WTC11 (cell line): Measurements from ENCODE around the gene LRRC72. TPM values are rescaled to one million over a fixed set of nuclear protein-coding genes. Genes with fewer than 3 reads are reported as not detected.
"Not testable (repeated sequence)": the region's sequence is repeated elsewhere in the genome, so short reads cannot be mapped to it uniquely, and the experiment has no call there.

Experiments
- ATAC-seq: fragments of 200-7000 bp; cut with Tn5 transposase; 2 replicates; pipeline ENCODE4 v1.10.0; 2021; ENCODE audit warnings: mild to moderate bottlenecking, moderate library complexity
- CTCF ChIA-PET: fragments of 300-600 bp; sonication (Branson Sonifier 250); formaldehyde crosslinking; loops from one replicate; lab custom pipeline; 2021; ENCODE audit warnings: antibody characterized with exemption; lab: Charles Lee
- POLR2A ChIA-PET: fragments of 350-600 bp; sonication (Branson Sonifier 250); formaldehyde crosslinking; loops from one replicate; lab custom pipeline; 2021; ENCODE audit warnings: antibody characterized with exemption; lab: Charles Lee
- DNase-seq: peaks from one replicate; pipeline ENCODE4 v3.0.0; 2021; ENCODE audit warnings: low spot score
- H3K27ac Mint-ChIP-seq: 2 replicates; pipeline ENCODE4 v1.8.0; 2021; ENCODE audit warnings: mixed read lengths
- H3K27me3 Mint-ChIP-seq: 2 replicates; pipeline ENCODE4 v1.8.0; 2021; ENCODE audit warnings: low read depth, mild to moderate bottlenecking, moderate library complexity, mixed read lengths
- H3K36me3 Mint-ChIP-seq: 2 replicates; pipeline ENCODE4 v1.8.0; 2021; ENCODE audit warnings: mixed read lengths
- H3K4me1 Mint-ChIP-seq: 2 replicates; pipeline ENCODE4 v1.8.0; 2022; ENCODE audit warnings: mixed read lengths
- H3K4me3 Mint-ChIP-seq: 2 replicates; pipeline ENCODE4 v1.8.0; 2021; ENCODE audit warnings: mild to moderate bottlenecking, moderate library complexity, mixed read lengths
- H3K9me3 Mint-ChIP-seq: 2 replicates; pipeline ENCODE4 v1.8.0; 2021; ENCODE audit warnings: mixed read lengths
- ATF1 ChIP-seq: sonication (generic); formaldehyde crosslinking; IDR thresholded peaks from 2 replicates; pipeline ENCODE4 v1.8.1; 2023; ENCODE audit warnings: mild to moderate bottlenecking, moderate library complexity, missing genetic modification reagents
- ERG ChIP-seq: fragments of 250-450 bp; sonication (Bioruptor Pico); IDR thresholded peaks from 2 replicates; pipeline ENCODE4 v1.8.0; 2021; ENCODE audit warnings: mild to moderate bottlenecking
- ESRRA ChIP-seq: sonication (generic); formaldehyde crosslinking; IDR thresholded peaks from 2 replicates; pipeline ENCODE4 v1.8.1; 2022; ENCODE audit warnings: mild to moderate bottlenecking, missing genetic modification reagents, borderline replicate concordance
- FOXJ3 ChIP-seq: sonication (generic); formaldehyde crosslinking; IDR thresholded peaks from 2 replicates; pipeline ENCODE4 v1.9.0; 2021; ENCODE audit warnings: missing genetic modification reagents, mild to moderate bottlenecking, borderline replicate concordance
- HMGA2 ChIP-seq: fragments of 250-450 bp; sonication (Bioruptor Pico); IDR thresholded peaks from 2 replicates; pipeline ENCODE4 v1.4.0; 2021; ENCODE audit warnings: mild to moderate bottlenecking, moderate library complexity
- IRF2 ChIP-seq: sonication (generic); formaldehyde crosslinking; IDR thresholded peaks from 2 replicates; pipeline ENCODE4 v1.8.0; 2022; ENCODE audit warnings: low read depth, missing genetic modification reagents, borderline replicate concordance
- KAT7 ChIP-seq: sonication (generic); formaldehyde crosslinking; IDR thresholded peaks from 2 replicates; pipeline ENCODE4 v1.8.1; 2023; ENCODE audit warnings: missing genetic modification reagents, mild to moderate bottlenecking, borderline replicate concordance
- NFATC4 ChIP-seq: fragments of 250-450 bp; sonication (Bioruptor Pico); IDR thresholded peaks from 2 replicates; pipeline ENCODE4 v1.9.0; 2021; ENCODE audit warnings: mild to moderate bottlenecking
- RELA ChIP-seq: sonication (generic); formaldehyde crosslinking; IDR thresholded peaks from 2 replicates; pipeline ENCODE4 v1.8.1; 2022; ENCODE audit warnings: missing genetic modification reagents, mild to moderate bottlenecking, borderline replicate concordance
- RORB ChIP-seq: fragments of 250-450 bp; sonication (Bioruptor Pico); IDR thresholded peaks from 2 replicates; pipeline ENCODE4 v1.9.0; 2021; ENCODE audit warnings: mild to moderate bottlenecking
- SMAD4 ChIP-seq: sonication (generic); formaldehyde crosslinking; IDR thresholded peaks from 2 replicates; pipeline ENCODE4 v1.8.0; 2022; ENCODE audit warnings: mild to moderate bottlenecking, missing genetic modification reagents
- SP1 ChIP-seq: sonication (generic); formaldehyde crosslinking; conservative IDR thresholded peaks from 2 replicates; pipeline ENCODE4 v1.8.1; 2022; ENCODE audit warnings: missing genetic modification reagents
- TP53 ChIP-seq: sonication (generic); formaldehyde crosslinking; IDR thresholded peaks from 2 replicates; pipeline ENCODE4 v1.8.1; 2023; ENCODE audit warnings: mild to moderate bottlenecking, missing genetic modification reagents
- USF2 ChIP-seq: sonication (generic); formaldehyde crosslinking; IDR thresholded peaks from 2 replicates; pipeline ENCODE4 v1.8.1; 2023; ENCODE audit warnings: mild to moderate bottlenecking, missing genetic modification reagents, moderate library complexity
- ZBTB21 ChIP-seq: sonication (generic); formaldehyde crosslinking; IDR thresholded peaks from 2 replicates; pipeline ENCODE4 v1.8.1; 2023; ENCODE audit warnings: mild to moderate bottlenecking, missing genetic modification reagents, borderline replicate concordance
- ZNF121 ChIP-seq: sonication (generic); formaldehyde crosslinking; IDR thresholded peaks from 2 replicates; pipeline ENCODE4 v1.8.0; 2023; ENCODE audit warnings: missing genetic modification reagents
- ZNF396 ChIP-seq: fragments of 250-450 bp; sonication (Bioruptor Pico); IDR thresholded peaks from 2 replicates; pipeline ENCODE4 v1.8.0; 2021; ENCODE audit warnings: mild to moderate bottlenecking, moderate library complexity, borderline replicate concordance
- ZNF416 ChIP-seq: fragments of 250-450 bp; sonication (Bioruptor Pico); IDR thresholded peaks from 2 replicates; pipeline ENCODE4 v1.9.0; 2021; ENCODE audit warnings: mild to moderate bottlenecking, inconsistent platforms
- ZNF671 ChIP-seq: fragments of 250-450 bp; sonication (Bioruptor Pico); IDR thresholded peaks from 2 replicates; pipeline ENCODE4 v1.8.0; 2021; ENCODE audit warnings: mild to moderate bottlenecking
- total RNA-seq: library from RNA; stranded (reverse); gene quantifications from 3 replicates; pipeline ENCODE4 v1.2.3, GENCODE V29; 2021
- TF ChIP-seq, protein P1 (sequence below): fragments of 200-600 bp; IDR thresholded peaks from 2 replicates; pipeline ENCODE4 v1.8.0; 2022; ENCODE audit warnings: antibody characterized with exemption
- TF ChIP-seq, protein P2 (sequence below): fragments of 250-450 bp; sonication (Bioruptor Pico); IDR thresholded peaks from 2 replicates; pipeline ENCODE4 v1.9.0; 2021; ENCODE audit warnings: moderate library complexity, mild to moderate bottlenecking, inconsistent platforms, borderline replicate concordance
- TF ChIP-seq, protein P3 (sequence below): sonication (generic); formaldehyde crosslinking; IDR thresholded peaks from 2 replicates; pipeline ENCODE4 v1.8.0; 2023; ENCODE audit warnings: mild to moderate bottlenecking, missing genetic modification reagents
- TF ChIP-seq, protein P4 (sequence below): sonication (generic); formaldehyde crosslinking; IDR thresholded peaks from 2 replicates; pipeline ENCODE4 v1.8.1; 2022; ENCODE audit warnings: mild to moderate bottlenecking, moderate library complexity, missing genetic modification reagents

Gene LRRC72
- total RNA-seq, 1 experiment from 2014 or later, result not detected

GRCh38 chr7:16535500-16535899 lies 8.9 kb downstream of the LRRC72 start:
- peaks cover 14% of the 10 kb centered on the region for H3K9me3 Mint-ChIP-seq
- ChIA-PET POLR2A (no interaction called here), CTCF (no interaction called here)
- ATAC-seq (no peak), DNase-seq (no peak)
- no peak for TF ChIP-seq ZNF416
- TF ChIP-seq HMGA2 (CRISPR knock-in tag), result no peak
- no peak for TF ChIP-seq ZNF396
- TF ChIP-seq FOXJ3 (CRISPR knock-in tag), result no peak
- no peak for TF ChIP-seq RELA (CRISPR knock-in tag)
- TF ChIP-seq IRF2 (CRISPR knock-in tag), result no peak
- TF ChIP-seq USF2, result no peak
- TF ChIP-seq, protein P1, sequence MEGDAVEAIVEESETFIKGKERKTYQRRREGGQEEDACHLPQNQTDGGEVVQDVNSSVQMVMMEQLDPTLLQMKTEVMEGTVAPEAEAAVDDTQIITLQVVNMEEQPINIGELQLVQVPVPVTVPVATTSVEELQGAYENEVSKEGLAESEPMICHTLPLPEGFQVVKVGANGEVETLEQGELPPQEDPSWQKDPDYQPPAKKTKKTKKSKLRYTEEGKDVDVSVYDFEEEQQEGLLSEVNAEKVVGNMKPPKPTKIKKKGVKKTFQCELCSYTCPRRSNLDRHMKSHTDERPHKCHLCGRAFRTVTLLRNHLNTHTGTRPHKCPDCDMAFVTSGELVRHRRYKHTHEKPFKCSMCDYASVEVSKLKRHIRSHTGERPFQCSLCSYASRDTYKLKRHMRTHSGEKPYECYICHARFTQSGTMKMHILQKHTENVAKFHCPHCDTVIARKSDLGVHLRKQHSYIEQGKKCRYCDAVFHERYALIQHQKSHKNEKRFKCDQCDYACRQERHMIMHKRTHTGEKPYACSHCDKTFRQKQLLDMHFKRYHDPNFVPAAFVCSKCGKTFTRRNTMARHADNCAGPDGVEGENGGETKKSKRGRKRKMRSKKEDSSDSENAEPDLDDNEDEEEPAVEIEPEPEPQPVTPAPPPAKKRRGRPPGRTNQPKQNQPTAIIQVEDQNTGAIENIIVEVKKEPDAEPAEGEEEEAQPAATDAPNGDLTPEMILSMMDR, result no peak
- no peak for TF ChIP-seq ZBTB21 (CRISPR knock-in tag)
- TF ChIP-seq, protein P2, sequence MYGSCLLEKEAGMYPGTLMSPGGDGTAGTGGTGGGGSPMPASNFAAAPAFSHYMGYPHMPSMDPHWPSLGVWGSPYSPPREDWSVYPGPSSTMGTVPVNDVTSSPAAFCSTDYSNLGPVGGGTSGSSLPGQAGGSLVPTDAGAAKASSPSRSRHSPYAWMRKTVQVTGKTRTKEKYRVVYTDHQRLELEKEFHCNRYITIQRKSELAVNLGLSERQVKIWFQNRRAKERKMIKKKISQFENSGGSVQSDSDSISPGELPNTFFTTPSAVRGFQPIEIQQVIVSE (CRISPR knock-in tag), result no peak
- no peak for TF ChIP-seq ESRRA
- no peak for TF ChIP-seq SMAD4 (CRISPR knock-in tag)
- TF ChIP-seq ERG (CRISPR knock-in tag), result no peak
- no peak for TF ChIP-seq ATF1 (CRISPR knock-in tag)
- no peak for TF ChIP-seq RORB (CRISPR knock-in tag)
- no peak for TF ChIP-seq KAT7 (CRISPR knock-in tag)
- TF ChIP-seq ZNF121 (CRISPR knock-in tag), result no peak
- H3K4me1 Mint-ChIP-seq, result no peaks in the 10 kb centered on the region
- H3K4me3 Mint-ChIP-seq, result no peak overlapping the region
- H3K36me3 Mint-ChIP-seq, result no peaks in the 10 kb centered on the region
- no peaks in the 10 kb centered on the region for H3K27me3 Mint-ChIP-seq
- H3K27ac Mint-ChIP-seq, result no peak overlapping the region

DNA sequence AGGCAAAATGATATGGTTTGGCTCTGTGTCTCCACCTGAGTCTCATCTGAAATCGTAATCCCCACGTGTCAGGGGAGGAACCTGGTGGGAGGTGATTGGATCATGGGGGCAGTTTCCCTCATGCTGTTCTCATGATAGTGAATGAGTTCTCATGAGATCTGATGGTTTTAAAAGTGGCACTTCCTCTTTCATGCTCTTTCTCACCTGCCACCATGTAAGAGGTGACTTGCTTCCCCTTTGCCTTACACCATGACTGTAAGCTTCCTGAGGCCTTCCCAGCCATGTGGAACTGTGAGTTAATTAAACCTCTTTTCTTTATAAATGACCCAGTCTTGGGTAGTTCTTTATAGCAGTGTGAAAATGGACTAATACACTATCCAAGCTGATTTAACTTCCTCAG lies 13.9 kb downstream of the LRRC72 start:
- H3K27me3 Mint-ChIP-seq, H3K4me3 Mint-ChIP-seq, DNase-seq, H3K4me1 Mint-ChIP-seq, CTCF ChIA-PET, POLR2A ChIA-PET, H3K36me3 Mint-ChIP-seq, H3K27ac Mint-ChIP-seq, ATAC-seq: not testable (repeated sequence)
- peaks cover 14% of the 10 kb centered on the region for H3K9me3 Mint-ChIP-seq

DNA sequence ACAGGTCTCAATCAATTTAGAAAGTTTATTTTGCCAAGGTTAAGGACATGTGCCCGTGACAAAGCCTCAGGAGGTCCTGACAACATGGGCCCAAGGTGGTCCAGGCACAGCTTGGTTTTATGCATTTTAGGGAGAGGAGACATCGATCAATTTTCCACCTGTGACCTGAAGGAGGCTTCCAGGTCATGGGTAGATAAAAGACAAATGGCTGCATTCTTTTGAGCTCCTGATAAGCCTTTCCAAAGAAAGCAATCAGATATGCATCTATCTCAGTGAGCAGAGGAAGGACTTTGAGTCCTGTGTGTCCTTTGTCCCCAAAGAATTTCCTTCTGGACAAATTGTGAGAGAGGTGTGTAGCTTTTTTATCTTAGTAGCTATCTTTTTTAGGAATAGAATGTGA lies 15.8 kb downstream of the LRRC72 start:
- CTCF ChIA-PET, result interaction anchor here (1.2 kb wide), 1 partner anchor 22 kb away, joined by 5 read pairs; no protein-coding TSS in a partner anchor
- H3K4me3 Mint-ChIP-seq, result no peak overlapping the region
- no peaks in the 10 kb centered on the region for H3K4me1 Mint-ChIP-seq
- TF ChIP-seq SP1 (CRISPR knock-in tag), result no peak
- no peak for TF ChIP-seq ZNF671 (CRISPR knock-in tag)
- no peak for TF ChIP-seq TP53 (CRISPR knock-in tag)
- TF ChIP-seq, protein P3, sequence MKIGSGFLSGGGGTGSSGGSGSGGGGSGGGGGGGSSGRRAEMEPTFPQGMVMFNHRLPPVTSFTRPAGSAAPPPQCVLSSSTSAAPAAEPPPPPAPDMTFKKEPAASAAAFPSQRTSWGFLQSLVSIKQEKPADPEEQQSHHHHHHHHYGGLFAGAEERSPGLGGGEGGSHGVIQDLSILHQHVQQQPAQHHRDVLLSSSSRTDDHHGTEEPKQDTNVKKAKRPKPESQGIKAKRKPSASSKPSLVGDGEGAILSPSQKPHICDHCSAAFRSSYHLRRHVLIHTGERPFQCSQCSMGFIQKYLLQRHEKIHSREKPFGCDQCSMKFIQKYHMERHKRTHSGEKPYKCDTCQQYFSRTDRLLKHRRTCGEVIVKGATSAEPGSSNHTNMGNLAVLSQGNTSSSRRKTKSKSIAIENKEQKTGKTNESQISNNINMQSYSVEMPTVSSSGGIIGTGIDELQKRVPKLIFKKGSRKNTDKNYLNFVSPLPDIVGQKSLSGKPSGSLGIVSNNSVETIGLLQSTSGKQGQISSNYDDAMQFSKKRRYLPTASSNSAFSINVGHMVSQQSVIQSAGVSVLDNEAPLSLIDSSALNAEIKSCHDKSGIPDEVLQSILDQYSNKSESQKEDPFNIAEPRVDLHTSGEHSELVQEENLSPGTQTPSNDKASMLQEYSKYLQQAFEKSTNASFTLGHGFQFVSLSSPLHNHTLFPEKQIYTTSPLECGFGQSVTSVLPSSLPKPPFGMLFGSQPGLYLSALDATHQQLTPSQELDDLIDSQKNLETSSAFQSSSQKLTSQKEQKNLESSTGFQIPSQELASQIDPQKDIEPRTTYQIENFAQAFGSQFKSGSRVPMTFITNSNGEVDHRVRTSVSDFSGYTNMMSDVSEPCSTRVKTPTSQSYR (CRISPR knock-in tag), result no peak
- TF ChIP-seq, protein P4, sequence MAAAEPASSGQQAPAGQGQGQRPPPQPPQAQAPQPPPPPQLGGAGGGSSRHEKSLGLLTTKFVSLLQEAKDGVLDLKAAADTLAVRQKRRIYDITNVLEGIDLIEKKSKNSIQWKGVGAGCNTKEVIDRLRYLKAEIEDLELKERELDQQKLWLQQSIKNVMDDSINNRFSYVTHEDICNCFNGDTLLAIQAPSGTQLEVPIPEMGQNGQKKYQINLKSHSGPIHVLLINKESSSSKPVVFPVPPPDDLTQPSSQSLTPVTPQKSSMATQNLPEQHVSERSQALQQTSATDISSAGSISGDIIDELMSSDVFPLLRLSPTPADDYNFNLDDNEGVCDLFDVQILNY (CRISPR knock-in tag), result no peak
- no peak for TF ChIP-seq NFATC4
- TF ChIP-seq, all 79 proteins: peak for 0
- Mint-ChIP-seq H3K27ac (no peak overlapping the region), H3K27me3 (no peaks in the 10 kb centered on the region), H3K9me3 (peaks cover 14% of the 10 kb centered on the region), H3K36me3 (no peaks in the 10 kb centered on the region)
- DNase-seq (no peak), ATAC-seq (no peak)
- POLR2A ChIA-PET, result interaction anchor here (0.8 kb wide), 1 partner anchor 55 kb away, joined by 5 read pairs; no protein-coding TSS in a partner anchor
